H7 (cell line): ENCODE results near the gene DCBLD2. TPM values are rescaled to one million over a fixed set of nuclear protein-coding genes. Genes with fewer than 3 reads are reported as not detected.
"Not testable (repeated sequence)": the region's sequence is repeated elsewhere in the genome, so short reads cannot be mapped to it uniquely, and the experiment has no call there.

Source experiments
- DNase-seq: peaks from one replicate; pipeline ENCODE4 v3.0.0; 2012
- H3K27me3 ChIP-seq: 2 replicates; pipeline ENCODE4 v1.6.0; 2011; ENCODE audit warnings: mild to moderate bottlenecking, low read length; ENCODE audit not compliant: control insufficient read depth, insufficient read depth
- H3K36me3 ChIP-seq: replicated peaks from 2 replicates; pipeline ENCODE4 v1.5.1; 2011; ENCODE audit warnings: low read length; ENCODE audit not compliant: control insufficient read depth, insufficient read depth
- H3K4me3 ChIP-seq: 2 replicates; pipeline ENCODE4 v1.5.1; 2011; ENCODE audit warnings: low read depth, mild to moderate bottlenecking, control low read depth, low read length, moderate library complexity; ENCODE audit not compliant: insufficient read depth
- total RNA-seq: library from RNA; depleted of rRNA; stranded (reverse); fragments of >200 nt; shearing (Covaris generic); gene quantifications from 2 replicates; pipeline ENCODE4 v1.2.3, GENCODE V29; 2014

Gene DCBLD2
- total RNA-seq, 1 experiment from 2014 or later: 43.8 TPM

DNA sequence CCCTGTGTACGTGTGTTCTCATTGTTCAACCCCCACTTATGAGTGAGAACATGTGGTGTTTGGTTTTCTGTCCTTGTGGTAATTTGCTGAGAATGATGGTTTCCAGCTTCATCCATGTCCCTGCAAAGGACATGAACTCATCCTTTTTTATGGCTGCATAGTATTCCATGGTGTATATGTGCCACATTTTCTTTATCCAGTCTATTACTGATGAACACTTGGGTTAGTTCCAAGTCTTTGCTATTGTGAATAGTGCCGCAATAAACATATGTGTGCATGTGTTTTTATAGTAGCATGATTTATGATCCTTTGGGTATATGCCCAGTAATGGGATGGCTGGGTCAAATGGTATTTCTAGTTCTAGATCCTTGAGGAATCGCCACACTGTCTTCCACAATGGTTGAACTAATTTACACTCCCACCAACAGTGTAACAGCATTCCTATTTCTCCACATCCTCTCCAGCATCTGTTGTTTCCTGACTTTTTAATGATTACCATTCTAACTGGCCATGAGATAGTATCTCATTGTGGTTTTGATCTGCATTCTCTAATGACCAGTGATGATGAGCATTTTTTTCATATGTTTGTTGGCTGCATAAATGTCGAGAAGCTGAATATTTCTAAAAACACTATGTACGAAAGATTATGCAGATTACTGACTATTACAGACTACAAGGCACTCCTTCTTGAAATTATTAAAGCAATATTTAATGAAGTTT, 18.7 kb downstream of the DCBLD2 start:
- H3K4me3 ChIP-seq, H3K27me3 ChIP-seq, H3K36me3 ChIP-seq, DNase-seq: not testable (repeated sequence)

DNA sequence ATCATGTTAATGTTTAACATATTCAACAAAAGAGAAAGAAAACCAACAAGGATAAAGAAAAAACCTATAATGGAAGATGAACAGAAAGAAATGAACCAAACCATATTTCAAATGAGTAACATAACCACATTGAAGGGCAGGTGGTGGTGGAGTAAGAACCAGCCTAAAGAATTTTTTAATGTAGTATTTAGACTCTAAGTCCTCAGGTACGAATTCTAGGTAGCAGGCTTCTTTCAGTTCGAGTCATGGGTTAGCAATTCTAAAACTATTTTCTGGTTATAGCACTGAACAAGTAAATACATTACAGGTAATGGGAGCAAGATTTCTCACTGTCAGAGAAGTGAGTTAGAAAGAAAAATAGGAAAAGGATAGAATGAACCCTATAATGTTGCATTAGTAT, 24.4 kb downstream of the DCBLD2 start:
- no peak overlapping the region for H3K4me3 ChIP-seq
- no peaks in the 10 kb centered on the region; the same call in none of the 2 replicates for H3K36me3 ChIP-seq
- no peak for DNase-seq
- H3K27me3 ChIP-seq: no peaks in the 10 kb centered on the region

DNA sequence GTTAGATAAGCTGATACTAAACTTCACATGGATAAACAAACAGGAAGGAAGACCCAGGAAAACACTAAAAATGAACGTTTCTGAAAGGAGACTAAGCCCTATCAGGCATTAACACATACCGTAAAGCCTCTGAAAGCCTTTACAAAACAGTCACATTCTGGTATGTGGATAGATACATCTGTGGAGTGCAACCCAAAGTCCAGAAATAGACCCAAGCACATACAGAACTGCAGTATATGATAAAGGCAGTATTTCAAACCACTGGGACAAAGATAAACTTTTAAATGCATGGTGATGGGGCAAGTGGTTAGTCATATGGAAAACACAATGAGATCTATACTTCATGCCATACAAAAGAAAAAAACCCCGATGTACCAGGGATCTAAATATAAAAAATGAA, 26.0 kb downstream of the DCBLD2 start:
- H3K4me3 ChIP-seq: no peak overlapping the region
- DNase-seq: no peak
- H3K36me3 ChIP-seq: no peaks in the 10 kb centered on the region; the same call in 1 of the 2 replicates
- H3K27me3 ChIP-seq: no peaks in the 10 kb centered on the region

DNA sequence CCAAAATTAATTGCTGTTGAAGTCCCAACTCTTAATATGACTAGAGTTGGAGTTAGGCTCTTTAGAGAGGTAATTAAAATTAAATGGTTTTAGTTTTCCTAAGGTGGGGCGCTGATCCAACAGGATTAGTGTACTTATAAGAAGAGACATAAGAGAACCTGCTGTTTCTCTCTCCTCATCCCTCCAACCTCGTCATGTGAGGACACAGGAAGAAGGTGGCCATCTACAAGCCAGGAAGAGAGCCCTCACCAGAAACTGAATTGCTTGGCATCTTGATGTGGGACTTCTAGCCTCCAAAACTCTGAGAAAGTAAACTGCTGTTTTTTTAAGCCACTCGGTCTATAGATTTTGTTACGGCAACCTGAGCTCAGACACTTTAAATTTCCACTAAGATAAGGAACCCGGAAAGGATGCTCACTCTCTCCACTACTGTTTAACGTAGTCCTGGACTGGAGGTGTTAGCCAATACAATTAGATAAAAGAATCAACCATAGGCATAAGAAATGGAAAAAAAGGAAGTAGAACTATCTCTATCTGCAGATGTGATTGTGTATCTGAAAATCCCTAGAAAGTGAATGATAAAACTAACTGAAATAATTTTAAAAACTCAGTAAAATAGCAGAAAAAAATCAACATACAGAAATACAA, 26.8 kb downstream of the DCBLD2 start:
- no peaks in the 10 kb centered on the region; the same call in 1 of the 2 replicates for H3K36me3 ChIP-seq
- no peaks in the 10 kb centered on the region for H3K27me3 ChIP-seq
- H3K4me3 ChIP-seq: no peak overlapping the region
- no peak for DNase-seq

- H3K36me3 ChIP-seq: no peaks in the 10 kb centered on the region
- H3K4me3 ChIP-seq: no peak overlapping the region
- no peak for DNase-seq
- no peaks in the 10 kb centered on the region for H3K27me3 ChIP-seq
These were observed 32.1 kb downstream of the DCBLD2 start for GRCh38 chr3:98869391-98869790.

GRCh38 chr3:98857971-98858370, 43.5 kb downstream of the DCBLD2 start:
- H3K4me3 ChIP-seq: not testable (repeated sequence)

DNA sequence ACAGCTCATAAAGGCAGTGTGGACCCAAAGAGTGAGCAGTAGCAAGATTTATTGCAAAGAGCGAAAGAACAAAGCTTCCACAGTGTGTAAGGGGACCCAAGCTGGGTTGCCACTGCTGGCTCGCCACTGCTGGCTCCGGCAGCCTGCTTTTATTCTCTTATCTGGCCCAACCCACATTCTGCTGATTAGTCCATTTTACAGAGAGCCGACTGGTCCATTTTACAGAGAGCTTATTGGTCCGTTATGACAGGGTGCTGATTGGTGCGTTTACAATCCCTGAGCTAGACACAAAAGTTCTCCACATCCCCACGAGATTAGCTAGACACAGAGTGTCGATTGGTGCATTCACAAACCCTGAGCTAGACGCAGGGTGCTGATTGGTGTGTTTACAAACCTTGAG, 44.2 kb downstream of the DCBLD2 start:
- not testable (repeated sequence) for H3K27me3 ChIP-seq, H3K4me3 ChIP-seq, H3K36me3 ChIP-seq, DNase-seq

More at GRCh38 chr3:98857971-98858370, 43.5 kb downstream of the DCBLD2 start:
- H3K36me3 ChIP-seq, H3K27me3 ChIP-seq, DNase-seq: not testable (repeated sequence)

GRCh38 chr3:98856724-98857123, 44.8 kb downstream of the DCBLD2 start:
- DNase-seq: no peak
- Histone ChIP-seq H3K27me3 (no peaks in the 10 kb centered on the region), H3K36me3 (no peaks in the 10 kb centered on the region), H3K4me3 (no peak overlapping the region)

DNA sequence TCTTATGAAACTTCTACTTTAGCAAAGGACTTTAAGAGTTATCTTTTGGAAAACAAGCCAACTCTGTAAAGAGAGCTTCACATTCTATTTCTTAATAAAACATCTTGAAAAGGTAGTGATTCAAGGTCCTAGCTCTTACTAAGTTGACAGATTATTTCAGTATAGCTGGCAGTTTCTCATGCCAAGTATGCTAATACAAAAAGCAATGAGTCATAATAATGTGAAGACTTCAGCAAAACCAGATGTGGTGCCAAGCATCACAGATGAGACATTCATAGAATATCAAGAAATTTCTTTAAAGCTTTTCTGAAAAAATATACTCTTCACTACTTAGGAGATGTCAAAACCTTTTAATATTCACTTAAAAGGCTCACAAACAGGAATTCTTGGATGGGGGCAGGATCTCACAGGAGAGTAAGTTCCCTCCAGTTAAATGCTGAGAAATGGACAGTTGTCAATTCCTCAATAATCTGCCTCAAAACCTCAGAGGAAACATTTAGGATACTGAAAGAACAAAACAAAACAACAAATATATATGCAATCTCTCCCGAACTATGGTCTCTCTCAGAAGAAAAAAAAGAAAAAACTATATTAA, 45.6 kb downstream of the DCBLD2 start:
- no peaks in the 10 kb centered on the region for H3K36me3 ChIP-seq
- H3K27me3 ChIP-seq: no peaks in the 10 kb centered on the region
- no peak overlapping the region for H3K4me3 ChIP-seq
- no peak for DNase-seq

DNA sequence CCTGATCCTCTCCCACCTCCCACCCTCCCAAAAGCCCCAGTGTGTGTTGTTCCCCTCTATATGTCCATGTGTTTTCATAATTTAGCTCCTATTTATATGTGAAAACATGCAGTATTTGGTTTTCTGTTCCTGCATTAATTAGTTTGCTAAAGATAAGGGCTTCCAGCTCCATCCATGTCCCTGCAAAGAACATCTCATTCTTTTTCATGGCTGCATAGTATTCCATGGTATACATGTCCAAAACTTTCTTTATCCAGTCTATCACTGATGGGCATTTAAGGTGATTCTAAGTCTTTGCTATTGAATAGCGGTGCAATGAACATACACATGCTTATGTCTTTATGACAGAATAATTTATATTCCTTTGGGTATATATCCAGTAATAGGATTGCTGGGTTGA, 53.4 kb downstream of the DCBLD2 start:
- Histone ChIP-seq H3K36me3 (no peaks in the 10 kb centered on the region; the same call in 1 of the 2 replicates), H3K4me3 (no peak overlapping the region), H3K27me3 (no peaks in the 10 kb centered on the region)
- DNase-seq: no peak

DNA sequence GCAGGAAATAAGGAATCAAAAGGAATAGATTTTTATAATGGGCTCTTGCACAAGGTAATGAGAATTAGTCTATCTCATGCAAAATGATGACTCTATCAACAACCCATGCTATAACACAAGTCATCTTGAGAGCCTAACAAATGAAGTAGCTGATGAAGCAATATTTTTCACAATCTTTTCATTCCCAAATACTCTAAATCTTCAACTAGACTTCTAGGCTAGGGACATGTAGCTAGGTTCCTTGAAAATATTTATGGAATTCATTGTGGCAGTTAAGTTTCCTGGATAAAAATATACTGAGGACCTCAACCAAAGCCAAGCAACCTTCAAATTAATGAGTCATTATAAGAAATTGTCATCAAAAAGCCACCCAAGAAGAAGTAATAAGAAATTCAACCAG, 55.4 kb downstream of the DCBLD2 start:
- Histone ChIP-seq H3K27me3 (no peaks in the 10 kb centered on the region), H3K4me3 (no peak overlapping the region), H3K36me3 (no peaks in the 10 kb centered on the region; the same call in 1 of the 2 replicates)
- DNase-seq: no peak

DNA sequence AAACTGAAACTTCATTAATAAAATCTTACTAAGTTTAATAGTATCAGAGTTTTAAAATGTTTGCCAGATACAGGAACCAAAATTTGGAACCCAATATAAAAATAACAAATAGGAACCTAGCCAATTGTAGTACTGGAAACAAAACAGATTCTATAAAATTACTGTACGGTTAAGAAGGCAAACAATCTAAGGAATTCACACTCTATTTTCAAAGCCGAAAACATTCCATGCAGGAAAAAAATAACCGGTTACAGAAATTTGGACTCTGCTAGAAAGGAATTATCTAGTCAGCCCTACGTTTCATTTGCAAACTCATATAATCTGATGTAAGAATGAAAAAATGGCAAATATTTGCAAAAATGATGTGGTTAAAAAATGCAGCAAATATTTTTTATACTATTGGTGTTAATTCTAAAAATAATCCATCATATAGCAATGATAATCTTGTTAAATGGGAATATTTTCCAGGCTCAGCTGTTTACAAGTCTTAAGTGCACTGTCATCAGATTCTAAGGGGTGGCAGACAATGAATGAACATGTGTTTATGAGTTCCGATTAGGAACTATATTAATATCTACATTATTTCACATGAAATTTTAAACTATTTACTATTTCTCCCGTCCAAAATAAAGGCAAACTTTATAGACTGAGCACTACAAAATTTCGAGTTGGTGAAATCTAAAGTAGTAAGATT, 58.1 kb downstream of the DCBLD2 start:
- DNase-seq: no peak
- peaks cover 1% of the 10 kb centered on the region; the same call in 1 of the 2 replicates for H3K36me3 ChIP-seq
- no peaks in the 10 kb centered on the region for H3K27me3 ChIP-seq
- H3K4me3 ChIP-seq: no peak overlapping the region

DNA sequence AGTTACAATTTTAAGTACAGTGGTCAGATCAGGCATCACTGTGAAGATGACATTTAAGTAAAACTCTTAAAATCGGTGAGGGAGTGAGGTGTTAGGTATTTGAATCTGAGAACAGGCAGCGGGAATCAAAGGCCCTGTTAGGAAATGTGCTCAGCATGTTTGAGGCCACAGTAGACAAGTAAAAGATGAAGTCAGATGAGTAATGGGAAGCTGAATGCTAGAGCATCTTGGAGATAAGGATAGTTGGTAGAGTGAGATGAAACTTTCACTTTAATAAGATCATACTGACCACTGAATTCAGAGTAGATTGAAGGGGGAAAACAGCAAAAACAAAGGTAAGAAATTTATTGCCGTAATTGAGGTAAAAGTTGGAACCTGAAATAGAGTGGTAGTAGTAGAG, 61.6 kb downstream of the DCBLD2 start:
- DNase-seq: no peak
- H3K27me3 ChIP-seq: no peaks in the 10 kb centered on the region
- H3K4me3 ChIP-seq: no peak overlapping the region
- peaks cover 1% of the 10 kb centered on the region; the same call in 1 of the 2 replicates for H3K36me3 ChIP-seq

GRCh38 chr3:98831060-98831459, 70.4 kb downstream of the DCBLD2 start:
- H3K36me3 ChIP-seq, DNase-seq, H3K27me3 ChIP-seq, H3K4me3 ChIP-seq: not testable (repeated sequence)
